Fibroblast of mammary gland (primary cell): ENCODE results near the gene DEFB126.

Experiments used
- DNase-seq: peaks from one replicate; pipeline ENCODE4 v3.0.0-alpha.2; 2010; ENCODE audit warnings: low read depth
- H3K4me3 ChIP-seq: 2 replicates; pipeline ENCODE4 v1.5.1; 2011; ENCODE audit warnings: low read depth, mild to moderate bottlenecking, low read length, moderate library complexity; ENCODE audit not compliant: control insufficient read depth
- CTCF ChIP-seq: conservative IDR thresholded peaks from 2 replicates; pipeline ENCODE4 v1.5.1; 2011; ENCODE audit warnings: low read depth, low read length, inconsistent platforms; ENCODE audit not compliant: control insufficient read depth, insufficient read depth

Gene DEFB126

GRCh38 chr20:168876-169275 is 26.5 kb downstream of the DEFB126 start:
- no peak overlapping the region for H3K4me3 ChIP-seq
- no peak for TF ChIP-seq CTCF
- DNase-seq, result no peak

- no peak for TF ChIP-seq CTCF
- no peak for DNase-seq
- no peak overlapping the region for H3K4me3 ChIP-seq
Measured at GRCh38 chr20:184288-184687, 41.9 kb downstream of the DEFB126 start.

GRCh38 chr20:187733-188132 is 45.3 kb downstream of the DEFB126 start:
- TF ChIP-seq CTCF, result no peak
- no peak overlapping the region for H3K4me3 ChIP-seq
- no peak for DNase-seq

GRCh38 chr20:189611-190010 is 47.2 kb downstream of the DEFB126 start, which contains the start of gene DEFB128:
TSS of gene DEFB128 (minus strand) at chr20:189711. CDS start at chr20:189623, 88 bp downstream.
- no peak within 1 kb of the TSS for H3K4me3 ChIP-seq
- no peak for TF ChIP-seq CTCF
- DNase-seq, result no peak
